Body of pancreas (tissue), 4 donors: ENCODE measurements around the gene OPN5. TPM values are rescaled to one million over a fixed set of nuclear protein-coding genes. Genes with fewer than 3 reads are reported as not detected.

Source experiments
- ATAC-seq: fragments of 150-250 bp; one replicate; pipeline ENCODE4 v1.9.1; 2016
- DNase-seq, 4 donors: peaks; one replicate each; pipeline ENCODE4 v3.0.0-alpha.2; 2019
- H3K27ac ChIP-seq, 4 donors: fragments of 200-600 bp; sonication (generic); 1 replicate in 3 of 4; 2 replicates in 1 of 4; pipeline versions ENCODE4 v1.5.1 to v1.6.1; 2016 to 2019; ENCODE audit warnings: mild to moderate bottlenecking in 1 of 4, mixed read lengths in 1 of 4, moderate library complexity in 1 of 4
- H3K27me3 ChIP-seq, 2 donors: fragments of 200-600 bp; sonication (generic); one replicate each; pipeline ENCODE4 v1.6.0; 2016; ENCODE audit warnings: mild to moderate bottlenecking in 1 of 2
- H3K36me3 ChIP-seq, 2 donors: fragments of 200-600 bp; sonication (generic); replicated peaks in 1 of 2; 2 replicates each; pipeline ENCODE4 v1.5.1; 2016; ENCODE audit warnings: low read depth in 2 of 2; ENCODE audit not compliant: insufficient read depth in 1 of 2
- H3K4me1 ChIP-seq: fragments of 200-600 bp; sonication (generic); one replicate; pipeline ENCODE4 v1.6.0; 2016
- H3K4me3 ChIP-seq, 2 donors: fragments of 200-600 bp; sonication (generic); 1 replicate in 1 of 2; 2 replicates in 1 of 2; pipeline ENCODE4 v1.5.1; 2016 to 2019
- H3K9me3 ChIP-seq, 3 donors: fragments of 200-600 bp; sonication (generic); 1 replicate in 2 of 3; 2 replicates in 1 of 3; pipeline ENCODE4 v1.5.1; 2016
- POLR2A ChIP-seq, 3 donors: fragments of 450-650 bp; IDR thresholded peaks; one replicate each; pipeline ENCODE4 v1.6.1; 2016; ENCODE audit warnings: antibody characterized with exemption in 3 of 3, mild to moderate bottlenecking in 2 of 3
- WGBS, 2 donors: methylation state at CpG; one replicate each; pipeline ENCODE4 v1.1.5; 2017; 5-methylcytosine and 5-hydroxymethylcytosine counted together
- intact Hi-C: fragments of 100-400 bp; cut with DNase I; formaldehyde crosslinking; loops from one replicate; pipeline ENCODE4 v1.15.1; 2023
- total RNA-seq, 2 donors: library from RNA; depleted of rRNA; stranded (reverse); fragments of >200 nt; gene quantifications; one replicate each; pipeline ENCODE4 v1.1.0, GENCODE V29; 2016
- TF ChIP-seq, protein P1 (sequence below), 7 experiments: fragments of 450-650 bp in 4 of 7; fragments of 200-600 bp in 3 of 7; sonication (generic) in 3 of 7; IDR thresholded peaks; one replicate each; pipeline ENCODE4 v1.5.1; 2016 to 2019; ENCODE audit warnings: antibody characterized with exemption in 7 of 7

Gene OPN5
- total RNA-seq, 2 donors from 2014 or later = not detected

DNA sequence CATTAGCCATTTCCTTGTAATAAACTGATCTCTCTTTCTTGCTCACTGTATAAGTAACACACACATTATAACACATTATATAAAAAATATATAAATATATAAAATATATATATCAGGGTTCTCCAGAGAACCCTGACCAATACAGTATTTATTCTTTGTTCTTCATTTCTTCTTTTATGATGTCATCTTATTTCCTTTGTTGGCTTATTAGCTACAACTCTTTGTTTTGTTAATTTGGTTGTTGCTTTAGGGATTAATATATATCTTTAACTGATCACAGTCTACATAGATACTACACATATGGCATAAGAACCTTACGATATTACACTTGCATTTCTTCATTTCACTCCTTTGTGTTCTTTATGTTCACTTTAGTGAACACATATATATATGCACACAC lies 14.7 kb upstream of the OPN5 start:
- intact Hi-C loops = no loop called here
- Histone ChIP-seq H3K36me3 (no peaks in the 10 kb centered on the region), H3K27me3 (no peaks in the 10 kb centered on the region), H3K4me1 (no peaks in the 10 kb centered on the region), H3K9me3 (no peaks in the 10 kb centered on the region), H3K27ac (no peak overlapping the region), H3K4me3 (no peak overlapping the region)
- ATAC-seq (no peak), DNase-seq (no peak)
- 96 to 97% methylated on average over 1 of the region's 1 CpG for WGBS, 2 donors
- TF ChIP-seq POLR2A (IDR thresholded peaks at IDR 0.05) = no peak
- TF ChIP-seq, protein P1, sequence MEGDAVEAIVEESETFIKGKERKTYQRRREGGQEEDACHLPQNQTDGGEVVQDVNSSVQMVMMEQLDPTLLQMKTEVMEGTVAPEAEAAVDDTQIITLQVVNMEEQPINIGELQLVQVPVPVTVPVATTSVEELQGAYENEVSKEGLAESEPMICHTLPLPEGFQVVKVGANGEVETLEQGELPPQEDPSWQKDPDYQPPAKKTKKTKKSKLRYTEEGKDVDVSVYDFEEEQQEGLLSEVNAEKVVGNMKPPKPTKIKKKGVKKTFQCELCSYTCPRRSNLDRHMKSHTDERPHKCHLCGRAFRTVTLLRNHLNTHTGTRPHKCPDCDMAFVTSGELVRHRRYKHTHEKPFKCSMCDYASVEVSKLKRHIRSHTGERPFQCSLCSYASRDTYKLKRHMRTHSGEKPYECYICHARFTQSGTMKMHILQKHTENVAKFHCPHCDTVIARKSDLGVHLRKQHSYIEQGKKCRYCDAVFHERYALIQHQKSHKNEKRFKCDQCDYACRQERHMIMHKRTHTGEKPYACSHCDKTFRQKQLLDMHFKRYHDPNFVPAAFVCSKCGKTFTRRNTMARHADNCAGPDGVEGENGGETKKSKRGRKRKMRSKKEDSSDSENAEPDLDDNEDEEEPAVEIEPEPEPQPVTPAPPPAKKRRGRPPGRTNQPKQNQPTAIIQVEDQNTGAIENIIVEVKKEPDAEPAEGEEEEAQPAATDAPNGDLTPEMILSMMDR (IDR thresholded peaks at IDR 0.05) = no peak

DNA sequence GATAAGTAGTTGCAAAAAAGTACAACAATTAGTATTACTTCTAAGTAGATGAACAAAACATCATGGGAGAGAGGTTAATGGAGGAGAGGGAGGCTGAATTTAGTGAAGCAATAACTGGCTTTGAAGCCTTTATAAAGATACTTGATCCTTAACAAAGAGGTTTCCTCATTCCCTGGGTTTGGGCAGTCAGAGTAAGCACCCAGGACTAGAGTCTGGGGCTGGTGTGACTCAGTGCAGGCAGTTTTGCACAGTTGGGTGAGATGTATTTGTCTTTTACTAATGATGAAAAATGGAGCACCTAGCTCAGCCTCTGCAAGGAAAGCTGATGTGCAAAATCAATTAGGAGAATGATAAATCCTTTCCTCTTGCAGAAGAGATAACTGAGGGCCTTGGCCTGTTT lies 11.8 kb upstream of the OPN5 start:
- no peak for ATAC-seq
- no peak overlapping the region for H3K4me3 ChIP-seq
- H3K27ac ChIP-seq = no peak overlapping the region
- TF ChIP-seq POLR2A (IDR thresholded peaks at IDR 0.05) = no peak
- TF ChIP-seq, protein P1 (IDR thresholded peaks at IDR 0.05) = no peak
- no peaks in the 10 kb centered on the region for H3K4me1 ChIP-seq
- intact Hi-C loops = no loop called here
- no peaks in the 10 kb centered on the region for H3K9me3 ChIP-seq
- no peaks in the 10 kb centered on the region for H3K27me3 ChIP-seq
- no peaks in the 10 kb centered on the region for H3K36me3 ChIP-seq
- DNase-seq = no peak

DNA sequence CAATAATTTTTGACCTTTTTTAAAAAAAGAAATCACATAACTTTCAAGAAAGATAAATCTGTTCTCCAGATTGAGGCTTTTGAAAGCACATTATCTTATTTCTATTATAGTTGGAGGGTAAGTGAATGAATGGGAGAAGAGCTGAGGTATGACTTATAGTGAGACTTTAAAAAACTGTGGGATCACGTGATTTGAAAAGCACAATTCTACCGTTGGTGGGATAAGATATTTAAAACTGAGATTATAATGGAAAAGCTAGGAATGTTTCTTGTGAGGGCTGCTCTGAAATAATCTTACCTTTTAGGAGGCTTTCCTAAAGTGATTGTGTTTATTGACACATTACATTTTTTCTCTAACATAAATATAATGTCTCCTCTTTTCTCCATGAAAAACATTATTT lies 9.5 kb upstream of the OPN5 start:
- TF ChIP-seq, protein P1 (IDR thresholded peaks at IDR 0.05) = no peak
- TF ChIP-seq POLR2A (IDR thresholded peaks at IDR 0.05) = no peak
- DNase-seq = no peak
- ATAC-seq = no peak
- no peak overlapping the region for H3K27ac ChIP-seq
- no peaks in the 10 kb centered on the region for H3K9me3 ChIP-seq
- intact Hi-C loops = no loop called here
- no peaks in the 10 kb centered on the region for H3K27me3 ChIP-seq
- H3K36me3 ChIP-seq = no peaks in the 10 kb centered on the region
- 44 to 63% methylated on average over 2 of the region's 2 CpGs for WGBS, 2 donors
- H3K4me3 ChIP-seq = no peak overlapping the region
- H3K4me1 ChIP-seq = no peaks in the 10 kb centered on the region

DNA sequence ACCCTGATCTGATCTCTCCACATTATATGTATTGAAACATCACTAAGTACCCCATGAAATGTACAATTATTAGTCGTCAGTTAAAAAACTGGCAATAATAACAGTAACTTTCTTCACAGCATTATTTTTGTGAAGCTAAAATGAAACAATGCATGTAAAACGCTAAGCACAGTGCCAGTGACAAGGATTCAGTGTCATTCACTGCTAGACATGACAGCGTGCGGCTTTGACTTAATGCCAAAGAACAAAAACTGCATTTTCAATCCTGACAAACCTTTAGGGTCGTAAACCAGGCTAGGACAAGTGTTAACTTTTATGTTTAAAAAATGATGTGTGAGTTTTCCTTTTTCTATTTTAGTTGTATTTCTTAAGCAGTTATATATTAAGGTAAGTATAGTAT lies 8.8 kb upstream of the OPN5 start:
- Histone ChIP-seq H3K9me3 (no peaks in the 10 kb centered on the region), H3K27me3 (no peaks in the 10 kb centered on the region), H3K4me1 (no peaks in the 10 kb centered on the region), H3K36me3 (no peaks in the 10 kb centered on the region), H3K4me3 (no peak overlapping the region), H3K27ac (no peak overlapping the region)
- TF ChIP-seq, protein P1 (IDR thresholded peaks at IDR 0.05) = no peak
- TF ChIP-seq POLR2A (IDR thresholded peaks at IDR 0.05) = no peak
- intact Hi-C loops = no loop called here
- no peak for ATAC-seq
- WGBS, 2 donors = 76 to 82% methylated on average over 5 of the region's 5 CpGs
- no peak for DNase-seq

DNA sequence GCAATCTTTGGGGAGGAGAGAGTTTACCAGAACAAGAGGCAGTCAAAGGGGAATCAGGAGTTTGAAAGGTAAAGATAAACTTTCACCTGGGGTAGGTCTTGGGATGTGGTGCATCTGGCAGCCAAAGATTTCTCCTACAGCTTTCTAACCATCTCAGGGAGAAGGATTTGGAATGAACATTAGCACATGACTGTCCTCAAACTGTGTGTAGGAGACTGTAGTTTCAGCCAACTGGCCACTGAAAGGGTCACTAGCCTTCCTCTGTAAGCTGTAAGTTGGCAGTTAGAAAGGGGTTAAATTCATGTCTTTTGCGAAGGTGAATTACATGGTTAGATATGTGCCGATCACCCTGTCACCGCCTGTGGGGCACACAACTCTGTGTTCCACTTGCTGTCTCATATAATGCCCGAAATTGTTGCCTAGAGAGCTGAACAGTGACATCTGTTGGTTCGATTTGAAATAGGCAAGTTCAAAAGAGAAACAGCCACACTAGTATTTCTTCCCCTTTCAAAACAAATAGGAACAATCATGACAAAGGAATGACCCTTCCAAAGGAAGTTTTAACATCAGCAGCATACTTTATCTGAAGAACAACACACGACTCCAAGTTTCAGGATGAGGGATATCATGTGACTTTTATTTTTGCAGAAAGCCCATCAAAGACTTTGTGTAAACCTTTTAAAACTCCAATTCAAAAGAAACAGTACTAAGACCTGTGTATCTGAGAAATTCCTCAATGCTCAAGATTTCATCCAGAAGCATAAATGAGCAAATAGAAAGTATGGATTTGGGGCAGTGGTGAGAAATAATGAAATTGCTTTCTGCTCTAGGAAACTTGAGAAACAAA lies 1.1 kb upstream of the OPN5 start:
- TF ChIP-seq, protein P1 (IDR thresholded peaks at IDR 0.05) = peak in 6 of 7 experiments; percentile 50 to 72 (median 68)
- TF ChIP-seq POLR2A (IDR thresholded peaks at IDR 0.05) = no peak
- Histone ChIP-seq H3K27ac (no peak overlapping the region), H3K4me3 (no peak overlapping the region), H3K9me3 (no peaks in the 10 kb centered on the region), H3K4me1 (no peaks in the 10 kb centered on the region), H3K36me3 (no peaks in the 10 kb centered on the region), H3K27me3 (no peaks in the 10 kb centered on the region)
- 0% methylated on average over 6 of the region's 6 CpGs for WGBS, 2 donors
- peak; percentile 19 to 34 (median 32) for DNase-seq
- intact Hi-C loops = loop anchor here (10.0 kb wide), 1 partner anchor 366 kb away; no protein-coding TSS in a partner anchor
- peak; percentile 84 for ATAC-seq
